ENCODE data around the gene CHST3.

The CHST3 gene

DNA sequence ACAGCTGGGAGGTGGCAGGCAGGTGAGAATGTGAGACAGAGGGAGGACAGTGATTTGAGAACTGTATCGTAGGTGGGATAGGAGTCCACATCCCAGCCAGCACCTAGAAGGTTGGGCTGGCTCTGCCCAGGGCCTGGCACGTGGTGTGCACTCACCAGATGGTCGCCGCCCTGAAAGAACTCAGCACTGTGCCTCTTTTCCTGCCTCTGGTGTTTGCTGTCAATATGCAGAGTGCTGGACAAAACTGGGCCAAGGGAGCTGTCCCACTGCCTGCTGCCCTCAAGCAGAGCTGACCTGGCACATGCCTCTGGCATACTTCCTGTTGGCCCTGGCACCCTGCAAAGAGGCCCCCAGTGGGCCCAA is 36.8 kb downstream of the CHST3 start:
- TF ChIP-seq GATA2 (IDR thresholded peaks at IDR 0.05; ENCODE audit: low read depth, low read length) = no peak
- TF ChIP-seq GATA3 (IDR thresholded peaks at IDR 0.05; ENCODE audit: low read depth, low read length) = no peak

DNA sequence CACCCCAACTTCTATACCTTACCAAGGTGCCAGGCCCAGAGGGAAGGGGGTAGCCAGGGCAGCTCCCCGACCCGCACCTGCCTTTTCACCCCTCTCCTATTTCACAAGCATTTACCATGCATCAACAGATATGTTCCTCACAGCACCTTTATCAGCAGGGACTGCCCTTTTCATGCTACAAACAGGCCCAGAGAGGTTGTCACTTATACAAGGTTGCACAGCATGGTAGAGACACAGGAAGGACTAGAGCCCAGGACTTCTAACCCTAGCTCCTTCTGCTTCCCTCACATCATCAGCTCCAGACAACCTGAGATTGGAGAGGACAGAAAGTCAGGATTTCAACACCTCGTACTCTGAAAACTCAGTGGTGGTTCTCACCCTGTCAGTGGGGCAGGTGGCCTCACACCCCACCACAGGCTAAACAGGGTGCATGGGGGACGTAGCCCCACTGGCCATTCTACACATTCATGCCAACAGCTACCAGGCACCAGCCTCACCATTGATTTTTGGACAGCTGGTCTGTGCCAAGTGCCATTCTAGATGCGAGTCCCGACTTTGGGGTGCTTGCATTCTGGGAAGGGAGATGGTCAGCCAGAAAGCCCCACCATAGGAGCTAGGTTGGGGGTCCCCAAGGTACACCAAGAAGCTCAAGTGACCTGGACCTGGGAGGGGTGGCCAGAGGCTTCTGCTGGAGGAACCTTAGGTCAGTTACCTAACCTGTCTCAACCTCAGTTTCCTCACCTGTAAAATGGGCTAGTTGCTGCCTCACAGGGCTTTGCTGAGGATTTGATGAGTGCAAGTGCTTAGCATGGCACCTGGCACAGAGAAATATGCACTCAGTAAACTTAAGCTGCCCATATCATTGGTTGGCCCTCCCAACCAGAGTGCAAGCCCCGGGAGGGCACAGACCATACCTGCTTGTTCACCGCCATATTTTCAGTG is 38.4 kb downstream of the CHST3 start:
- TF ChIP-seq GATA3 (IDR thresholded peaks at IDR 0.05; ENCODE audit: low read depth, low read length) = no peak
- no peak for TF ChIP-seq GATA2 (IDR thresholded peaks at IDR 0.05; ENCODE audit: low read depth, low read length)

DNA sequence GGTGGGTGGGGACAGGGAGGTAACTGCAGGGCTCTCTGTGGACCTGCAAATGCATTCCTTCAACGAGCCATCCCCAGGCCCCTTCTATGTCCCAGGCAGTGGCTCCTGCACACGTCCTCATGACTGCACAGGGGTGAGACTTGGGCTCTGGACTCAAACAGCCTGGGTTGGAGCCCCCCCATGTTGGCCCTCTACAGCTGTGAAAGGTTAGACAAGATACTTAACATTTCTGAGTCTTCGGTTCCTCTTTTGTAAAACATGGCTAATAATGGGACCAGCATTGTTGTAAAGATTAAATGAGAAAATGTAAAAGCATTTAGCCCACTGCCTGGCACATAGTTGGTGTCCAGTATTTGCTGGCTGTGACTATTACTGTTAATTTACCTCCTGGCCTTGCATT is 41.8 kb downstream of the CHST3 start:
- TF ChIP-seq GATA3 (IDR thresholded peaks at IDR 0.05; ENCODE audit: low read depth, low read length) = no peak
- TF ChIP-seq GATA2 (IDR thresholded peaks at IDR 0.05; ENCODE audit: low read depth, low read length) = no peak

DNA sequence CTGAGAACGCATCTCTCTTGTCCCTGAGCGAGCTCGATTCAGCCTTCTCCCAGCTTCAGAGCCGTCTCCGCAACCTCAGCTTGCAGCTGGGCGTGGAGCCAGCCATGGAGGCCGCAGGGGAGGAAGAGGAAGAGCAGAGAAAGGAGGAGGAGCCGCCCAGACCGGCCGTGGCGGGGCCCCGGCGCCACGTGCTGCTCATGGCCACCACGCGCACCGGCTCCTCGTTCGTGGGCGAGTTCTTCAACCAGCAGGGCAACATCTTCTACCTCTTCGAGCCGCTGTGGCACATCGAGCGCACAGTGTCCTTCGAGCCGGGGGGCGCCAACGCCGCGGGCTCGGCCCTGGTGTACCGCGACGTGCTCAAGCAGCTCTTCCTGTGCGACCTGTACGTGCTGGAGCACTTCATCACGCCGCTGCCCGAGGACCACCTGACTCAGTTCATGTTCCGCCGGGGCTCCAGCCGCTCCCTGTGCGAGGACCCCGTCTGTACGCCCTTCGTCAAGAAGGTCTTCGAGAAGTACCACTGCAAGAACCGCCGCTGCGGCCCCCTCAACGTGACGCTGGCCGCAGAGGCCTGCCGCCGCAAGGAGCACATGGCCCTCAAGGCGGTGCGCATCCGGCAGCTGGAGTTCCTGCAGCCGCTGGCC is 43.2 kb downstream of the CHST3 start:
- TF ChIP-seq GATA2 (IDR thresholded peaks at IDR 0.05; ENCODE audit: low read depth, low read length) = no peak
- TF ChIP-seq GATA3 (IDR thresholded peaks at IDR 0.05; ENCODE audit: low read depth, low read length) = no peak

GRCh38 chr10:72008096-72008981 is 44.1 kb downstream of the CHST3 start:
- no peak for TF ChIP-seq GATA2 (IDR thresholded peaks at IDR 0.05; ENCODE audit: low read depth, low read length)
- no peak for TF ChIP-seq GATA3 (IDR thresholded peaks at IDR 0.05; ENCODE audit: low read depth, low read length)

GRCh38 chr10:72009051-72009424 is 44.8 kb downstream of the CHST3 start:
- no peak for TF ChIP-seq GATA3 (IDR thresholded peaks at IDR 0.05; ENCODE audit: low read depth, low read length)
- TF ChIP-seq GATA2 (IDR thresholded peaks at IDR 0.05; ENCODE audit: low read depth, low read length) = no peak

GRCh38 chr10:72009425-72010081 is 45.4 kb downstream of the CHST3 start:
- no peak for TF ChIP-seq GATA2 (IDR thresholded peaks at IDR 0.05; ENCODE audit: low read depth, low read length)

- no peak for TF ChIP-seq GATA2 (IDR thresholded peaks at IDR 0.05; ENCODE audit: low read depth, low read length)
- TF ChIP-seq GATA3 (IDR thresholded peaks at IDR 0.05; ENCODE audit: low read depth, low read length) = no peak
Observed at GRCh38 chr10:72010234-72010973, 46.2 kb downstream of the CHST3 start.

DNA sequence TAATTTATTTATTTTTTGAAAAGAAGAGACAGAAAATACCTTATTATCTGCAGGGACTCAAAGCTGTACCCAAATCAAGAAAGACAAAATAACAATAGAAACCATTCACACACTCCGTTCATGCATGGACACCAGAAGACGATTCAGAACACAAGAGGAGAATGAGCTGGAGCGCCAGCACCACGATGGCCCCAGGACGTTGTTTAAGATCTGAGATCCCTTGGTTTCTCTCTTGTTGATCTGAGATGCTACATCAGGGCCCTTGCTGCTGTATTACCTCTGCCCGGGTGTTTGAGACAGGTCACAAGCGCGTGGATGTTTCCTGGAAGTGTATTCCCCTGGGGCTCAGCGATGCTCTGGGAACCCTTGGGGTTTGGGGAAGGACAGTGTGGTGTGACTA is 46.8 kb downstream of the CHST3 start:
- TF ChIP-seq GATA3 (IDR thresholded peaks at IDR 0.05; ENCODE audit: low read depth, low read length) (no peak), GATA2 (IDR thresholded peaks at IDR 0.05; ENCODE audit: low read depth, low read length) (no peak)

GRCh38 chr10:72011468-72011867 is 47.3 kb downstream of the CHST3 start:
- TF ChIP-seq GATA3 (IDR thresholded peaks at IDR 0.05; ENCODE audit: low read depth, low read length) = no peak
- no peak for TF ChIP-seq GATA2 (IDR thresholded peaks at IDR 0.05; ENCODE audit: low read depth, low read length)

GRCh38 chr10:72011976-72012512 is 47.8 kb downstream of the CHST3 start:
- TF ChIP-seq GATA2 (IDR thresholded peaks at IDR 0.05; ENCODE audit: low read depth, low read length) (no peak), GATA3 (IDR thresholded peaks at IDR 0.05; ENCODE audit: low read depth, low read length) (no peak)

- TF ChIP-seq GATA3 (IDR thresholded peaks at IDR 0.05; ENCODE audit: low read depth, low read length) = no peak
- no peak for TF ChIP-seq GATA2 (IDR thresholded peaks at IDR 0.05; ENCODE audit: low read depth, low read length)
Observed at GRCh38 chr10:72012796-72013195, 48.6 kb downstream of the CHST3 start.

Data from SH-SY5Y (cell line).